Activated B cell treated with CpG ODN at 0.5 μM for 24 hours (primary cell): Measurements from ENCODE around the gene SLC1A2. TPM values are rescaled to one million over a fixed set of nuclear protein-coding genes. Genes with fewer than 3 reads are reported as not detected.

Experiments
- ATAC-seq: fragments of 200-7000 bp; cut with Tn5 transposase; one replicate; pipeline ENCODE4 v1.10.0; 2021; ENCODE audit warnings: low read depth, mild to moderate bottlenecking, moderate library complexity
- CTCF ChIA-PET: fragments of 350-600 bp; sonication (Branson Sonifier 250); formaldehyde crosslinking; loops from one replicate; lab custom pipeline; 2021; ENCODE audit warnings: antibody characterized with exemption; lab: Charles Lee
- POLR2A ChIA-PET: fragments of 350-600 bp; sonication (Branson Sonifier 250); formaldehyde crosslinking; loops from one replicate; lab custom pipeline; 2021; ENCODE audit warnings: antibody characterized with exemption; lab: Charles Lee
- DNase-seq: peaks from one replicate; pipeline ENCODE4 v3.0.0; 2022
- H3K27ac Mint-ChIP-seq: one replicate; pipeline ENCODE4 v1.8.0; 2020; ENCODE audit warnings: mixed read lengths
- H3K27me3 Mint-ChIP-seq: one replicate; pipeline ENCODE4 v1.8.0; 2021; ENCODE audit warnings: mixed read lengths
- H3K36me3 Mint-ChIP-seq: one replicate; pipeline ENCODE4 v1.8.0; 2021; ENCODE audit warnings: low read depth, mixed read lengths
- H3K4me1 Mint-ChIP-seq: one replicate; pipeline ENCODE4 v1.8.0; 2021; ENCODE audit warnings: mixed read lengths
- H3K4me3 Mint-ChIP-seq: one replicate; pipeline ENCODE4 v1.8.0; 2020; ENCODE audit warnings: mild to moderate bottlenecking, mixed read lengths
- H3K9me3 Mint-ChIP-seq: one replicate; pipeline ENCODE4 v1.8.0; 2020; ENCODE audit warnings: mixed read lengths
- CTCF ChIP-seq: fragments of 200-600 bp; IDR thresholded peaks from one replicate; pipeline ENCODE4 v1.8.0; 2022; ENCODE audit warnings: antibody characterized with exemption, mild to moderate bottlenecking
- intact Hi-C: fragments of 100-400 bp; cut with micrococcal nuclease; formaldehyde crosslinking; loops from one replicate; pipeline ENCODE4 v1.15.1; 2024
- total RNA-seq: library from RNA; stranded (reverse); gene quantifications from 2 replicates; pipeline ENCODE4 v1.2.3, GENCODE V29; 2022

SLC1A2 gene
- total RNA-seq, 1 donor from 2014 or later: not detected

- no peak overlapping the region for H3K4me3 Mint-ChIP-seq
- intact Hi-C loops: loop anchor here (2.0 kb wide), 1 partner anchor 18 kb away; no protein-coding TSS in a partner anchor
Measured at GRCh38 chr11:35330156-35330889, 89.0 kb downstream of the SLC1A2 start.

GRCh38 chr11:35327829-35328228 lies 91.5 kb downstream of the SLC1A2 start:
- Mint-ChIP-seq H3K4me3 (no peak overlapping the region), H3K27me3 (no peaks in the 10 kb centered on the region), H3K9me3 (no peaks in the 10 kb centered on the region), H3K36me3 (no peaks in the 10 kb centered on the region), H3K27ac (no peak overlapping the region), H3K4me1 (peaks cover 46% of the 10 kb centered on the region)
- no peak for TF ChIP-seq CTCF
- ChIA-PET CTCF (no interaction called here), POLR2A (interaction anchor here (1.0 to 1.3 kb wide), 2 partner anchors 11 kb away, joined by 4 to 5 read pairs; no protein-coding TSS in a partner anchor)
- DNase-seq: no peak
- intact Hi-C loops: no loop called here
- ATAC-seq: no peak

More at GRCh38 chr11:35330156-35330889, 89.0 kb downstream of the SLC1A2 start:
- H3K27me3 Mint-ChIP-seq: no peaks in the 10 kb centered on the region
- H3K4me1 Mint-ChIP-seq: peaks cover 68% of the 10 kb centered on the region
- no peak for TF ChIP-seq CTCF
- no peaks in the 10 kb centered on the region for H3K36me3 Mint-ChIP-seq
- ATAC-seq (no peak), DNase-seq (no peak)
- H3K9me3 Mint-ChIP-seq: no peaks in the 10 kb centered on the region
- CTCF ChIA-PET: no interaction called here
- H3K27ac Mint-ChIP-seq: peak overlapping the region; percentile 90
- POLR2A ChIA-PET: no interaction called here

DNA sequence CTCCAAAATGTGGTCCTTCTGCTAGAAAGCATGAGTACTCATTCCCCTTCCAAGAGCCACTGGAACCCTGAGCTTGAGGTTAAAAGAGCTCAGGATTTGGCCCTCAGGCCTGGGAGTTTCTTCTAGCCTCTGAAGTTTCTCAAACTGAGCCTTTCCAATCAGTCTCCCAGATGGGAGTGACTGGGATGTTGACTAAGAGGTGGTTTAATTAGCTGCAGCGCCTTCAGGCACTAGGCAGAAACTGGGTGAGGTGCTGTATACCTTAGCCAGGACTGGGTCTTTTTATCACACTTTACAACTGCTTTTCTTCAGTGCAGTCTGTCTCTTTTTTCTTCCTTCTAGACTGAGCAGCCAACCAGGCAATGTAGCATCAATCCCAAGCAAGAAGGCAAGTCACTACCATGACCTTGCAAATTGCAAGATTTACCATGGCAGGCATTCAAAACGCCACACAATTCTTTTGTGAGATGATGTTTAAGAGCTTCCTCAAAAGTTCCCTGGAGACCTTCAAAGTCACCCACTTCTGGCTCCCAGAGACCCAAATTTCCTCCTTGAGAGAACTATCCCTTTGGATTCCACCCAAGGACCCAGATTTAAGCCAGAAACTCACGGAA lies 93.0 kb downstream of the SLC1A2 start:
- intact Hi-C loops: no loop called here
- no peak for TF ChIP-seq CTCF
- Mint-ChIP-seq H3K9me3 (no peaks in the 10 kb centered on the region), H3K36me3 (no peaks in the 10 kb centered on the region), H3K4me3 (no peak overlapping the region), H3K4me1 (peaks cover 31% of the 10 kb centered on the region), H3K27me3 (no peaks in the 10 kb centered on the region), H3K27ac (no peak overlapping the region)
- CTCF ChIA-PET: no interaction called here
- ATAC-seq: no peak
- POLR2A ChIA-PET: interaction anchor here (0.7 kb wide), 1 partner anchor 50 kb away, joined by 4 read pairs; no protein-coding TSS in a partner anchor
- DNase-seq: no peak

DNA sequence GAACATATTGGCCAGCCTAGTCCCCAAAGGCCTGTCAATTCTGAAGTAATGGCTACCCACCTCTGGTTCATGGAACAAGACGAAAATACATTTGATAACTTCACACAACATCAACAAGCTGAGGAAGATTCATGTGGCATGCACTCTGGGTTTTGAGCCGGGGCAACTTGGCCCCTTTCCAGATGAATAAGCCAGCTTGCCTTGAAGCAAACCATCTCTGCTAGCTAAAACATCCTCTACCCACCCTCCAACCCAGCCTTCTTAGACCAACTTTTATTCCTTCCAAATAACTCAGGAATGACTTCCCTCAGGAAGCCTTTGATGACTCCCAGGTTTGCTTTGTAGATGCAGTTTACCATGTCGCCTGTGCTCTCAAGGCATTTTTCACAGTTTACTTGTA lies 94.4 kb downstream of the SLC1A2 start:
- H3K9me3 Mint-ChIP-seq: no peaks in the 10 kb centered on the region
- H3K4me3 Mint-ChIP-seq: no peak overlapping the region
- H3K36me3 Mint-ChIP-seq: no peaks in the 10 kb centered on the region
- H3K4me1 Mint-ChIP-seq: peaks cover 17% of the 10 kb centered on the region
- no peaks in the 10 kb centered on the region for H3K27me3 Mint-ChIP-seq
- no peak overlapping the region for H3K27ac Mint-ChIP-seq
- POLR2A ChIA-PET: no interaction called here
- DNase-seq: no peak
- CTCF ChIA-PET: no interaction called here
- TF ChIP-seq CTCF: no peak
- no peak for ATAC-seq
- intact Hi-C loops: no loop called here

GRCh38 chr11:35324183-35324886 lies 95.0 kb downstream of the SLC1A2 start:
- POLR2A ChIA-PET: no interaction called here

More at GRCh38 chr11:35324183-35324886, 95.0 kb downstream of the SLC1A2 start:
- no peak for TF ChIP-seq CTCF
- no peaks in the 10 kb centered on the region for H3K27me3 Mint-ChIP-seq
- no peak overlapping the region for H3K4me3 Mint-ChIP-seq
- H3K36me3 Mint-ChIP-seq: no peaks in the 10 kb centered on the region
- DNase-seq: no peak
- intact Hi-C loops: no loop called here
- no peak overlapping the region for H3K27ac Mint-ChIP-seq
- peaks cover 17% of the 10 kb centered on the region for H3K4me1 Mint-ChIP-seq
- no peaks in the 10 kb centered on the region for H3K9me3 Mint-ChIP-seq
- CTCF ChIA-PET: no interaction called here
- ATAC-seq: no peak
